Keratinocyte (primary cell): ENCODE measurements around the gene SP6. TPM values are rescaled to one million over a fixed set of nuclear protein-coding genes. Genes with fewer than 3 reads are reported as not detected.
A peak's percentile ranks its signal among the peaks of the same experiment; 100 is the strongest.

Experiments used
- DNase-seq: peaks from one replicate; pipeline ENCODE4 v3.0.0-alpha.2; 2011; ENCODE audit warnings: low read depth, missing footprints, low spot score
- FAIRE-seq: peaks from 2 replicates; lab custom pipeline; 2011; peaks lifted over from hg19 to GRCh38; lab: Jason Lieb, UNC
- H2AFZ ChIP-seq: 2 replicates; pipeline ENCODE4 v1.6.0; 2012; ENCODE audit warnings: low read length, control low read depth, inconsistent platforms; ENCODE audit not compliant: control insufficient read depth
- H3K27ac ChIP-seq: 2 replicates; pipeline ENCODE4 v1.5.1; 2011; ENCODE audit warnings: low read length; ENCODE audit not compliant: control insufficient read depth, insufficient read depth
- H3K27me3 ChIP-seq: 3 replicates; pipeline ENCODE4 v1.6.0; 2011; ENCODE audit warnings: low read length; ENCODE audit not compliant: control insufficient read depth, insufficient read depth; ENCODE audit errors: extremely low read depth
- H3K36me3 ChIP-seq, 2 experiments: 2 replicates in 1 of 2; 3 replicates in 1 of 2; pipeline ENCODE4 v1.5.1; 2011; ENCODE audit warnings: low read length in 2 of 2, mild to moderate bottlenecking in 1 of 2; ENCODE audit not compliant: control insufficient read depth in 2 of 2, insufficient read depth in 2 of 2; ENCODE audit errors: extremely low read depth in 1 of 2
- H3K4me1 ChIP-seq: 3 replicates; pipeline ENCODE4 v1.5.1; 2011; ENCODE audit warnings: low read length; ENCODE audit not compliant: control insufficient read depth, insufficient read depth; ENCODE audit errors: extremely low read depth
- H3K4me2 ChIP-seq: 3 replicates; pipeline ENCODE4 v1.6.0; 2011; ENCODE audit warnings: low read depth, low read length; ENCODE audit not compliant: control insufficient read depth, insufficient read depth; ENCODE audit errors: extremely low read depth
- H3K4me3 ChIP-seq, 3 experiments: fragments of 200-600 bp in 1 of 3; sonication (generic) in 1 of 3; 2 replicates in 2 of 3; 3 replicates in 1 of 3; pipeline ENCODE4 v1.5.1; 2011 to 2016; ENCODE audit warnings: low read length in 3 of 3, mild to moderate bottlenecking in 3 of 3, control low read depth in 2 of 3, inconsistent platforms in 1 of 3, low read depth in 1 of 3, mixed read lengths in 1 of 3, mixed run types in 1 of 3, moderate library complexity in 1 of 3; ENCODE audit not compliant: control insufficient read depth in 2 of 3, insufficient read depth in 2 of 3; ENCODE audit errors: extremely low read depth in 1 of 3
- H3K79me2 ChIP-seq: 2 replicates; pipeline ENCODE4 v1.6.0; 2012; ENCODE audit warnings: low read length; ENCODE audit not compliant: control insufficient read depth, insufficient read depth
- H3K9ac ChIP-seq: 3 replicates; pipeline ENCODE4 v1.6.0; 2011; ENCODE audit warnings: low read length; ENCODE audit not compliant: control insufficient read depth, insufficient read depth; ENCODE audit errors: extremely low read depth
- H3K9me1 ChIP-seq: 3 replicates; pipeline ENCODE4 v1.6.0; 2011; ENCODE audit warnings: low read length; ENCODE audit not compliant: control insufficient read depth, insufficient read depth; ENCODE audit errors: extremely low read depth
- H3K9me3 ChIP-seq: 2 replicates; pipeline ENCODE4 v1.5.1; 2012; ENCODE audit warnings: low read depth, low read length; ENCODE audit not compliant: control insufficient read depth
- H4K20me1 ChIP-seq: 3 replicates; pipeline ENCODE4 v1.6.0; 2011; ENCODE audit warnings: low read length; ENCODE audit not compliant: control insufficient read depth, insufficient read depth; ENCODE audit errors: extremely low read depth
- CTCF ChIP-seq, 3 experiments: IDR thresholded peaks in 1 of 3; conservative IDR thresholded peaks in 1 of 3; optimal IDR thresholded peaks in 1 of 3; 2 replicates in 2 of 3; 3 replicates in 1 of 3; pipeline versions ENCODE3 to v1.5.1; 2011; ENCODE audit warnings: low read length in 3 of 3, mild to moderate bottlenecking in 3 of 3, moderate library complexity in 2 of 3, control low read depth in 1 of 3, inconsistent platforms in 1 of 3; ENCODE audit not compliant: insufficient read depth in 2 of 3; ENCODE audit errors: extremely low read depth in 1 of 3
- EZH2 ChIP-seq: IDR thresholded peaks from one replicate; pipeline ENCODE4 v1.6.1; 2012; ENCODE audit warnings: inconsistent platforms, mild to moderate bottlenecking, low read length, moderate library complexity
- dilution Hi-C: fragments of 300-500 bp; cut with MboI; formaldehyde crosslinking; loops from one replicate; pipeline ENCODE4 v1.7.0; 2020; ENCODE audit warnings: low sequenced_read_pairs; ENCODE audit not compliant: extremely low pct_ligation_motif_present
- polyA plus RNA-seq, 5 experiments: library from polyadenylated mRNA; depleted of rRNA in 3 of 5; stranded (reverse) in 3 of 5; stranded (forward) in 1 of 5; unstranded in 1 of 5; fragments of >200 nt; gene quantifications; 1 replicate in 1 of 5; 2 replicates in 3 of 5; 3 replicates in 1 of 5; pipeline versions ENCODE4 v1.2.1 to v1.2.3, GENCODE V29; 2011 to 2012; ENCODE audit warnings: missing spikeins in 2 of 5, low read depth in 1 of 5, low replicate concordance in 1 of 5

The SP6 gene
- polyA plus RNA-seq, 1 donor (not counting 4 experiments of a cell fraction or from before 2014, with no cell fraction given): 2.0 TPM

DNA sequence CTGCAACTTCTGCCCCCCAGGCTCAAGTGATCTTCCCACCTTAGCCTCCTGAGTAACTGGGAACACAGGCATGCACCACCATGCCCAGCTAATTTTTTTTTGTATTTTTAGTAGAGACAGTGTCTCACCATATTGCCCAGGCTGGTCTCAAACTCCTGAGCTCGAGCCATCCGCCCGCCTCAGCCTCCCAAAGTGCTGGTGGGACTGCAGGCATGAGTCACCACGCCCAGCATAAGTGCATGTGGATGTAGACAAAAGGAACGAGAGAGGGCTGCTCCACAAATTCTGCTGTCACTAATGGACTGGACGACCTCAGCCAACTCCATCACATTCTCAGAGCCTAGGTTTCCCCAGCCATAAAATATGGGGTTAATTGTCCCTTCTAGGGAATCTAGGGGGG is 37.3 kb upstream of the SP6 start:
- no peak overlapping the region for H3K4me3 ChIP-seq
- H3K9me3 ChIP-seq: no peaks in the 10 kb centered on the region
- dilution Hi-C loops: no loop called here
- no peaks in the 10 kb centered on the region for H3K79me2 ChIP-seq
- FAIRE-seq: no peak
- H3K4me1 ChIP-seq: peaks cover 10% of the 10 kb centered on the region
- H3K27ac ChIP-seq: no peak overlapping the region
- H3K4me2 ChIP-seq: no peak overlapping the region
- H3K27me3 ChIP-seq: no peaks in the 10 kb centered on the region
- H3K36me3 ChIP-seq: no peaks in the 10 kb centered on the region
- H3K9me1 ChIP-seq: no peaks in the 10 kb centered on the region
- H4K20me1 ChIP-seq: no peaks in the 10 kb centered on the region
- H3K9ac ChIP-seq: no peak overlapping the region
- H2AFZ ChIP-seq: no peak overlapping the region
- DNase-seq: no peak
- TF ChIP-seq CTCF (optimal IDR thresholded peaks at IDR 0.05 in 1 of 3, IDR thresholded peaks at IDR 0.05 in 1 of 3, conservative IDR thresholded peaks at IDR 0.05 in 1 of 3; ENCODE audit: extremely low read depth in 1 of 3, insufficient read depth in 2 of 3, low read length in 3 of 3): no peak
- no peak for TF ChIP-seq EZH2

DNA sequence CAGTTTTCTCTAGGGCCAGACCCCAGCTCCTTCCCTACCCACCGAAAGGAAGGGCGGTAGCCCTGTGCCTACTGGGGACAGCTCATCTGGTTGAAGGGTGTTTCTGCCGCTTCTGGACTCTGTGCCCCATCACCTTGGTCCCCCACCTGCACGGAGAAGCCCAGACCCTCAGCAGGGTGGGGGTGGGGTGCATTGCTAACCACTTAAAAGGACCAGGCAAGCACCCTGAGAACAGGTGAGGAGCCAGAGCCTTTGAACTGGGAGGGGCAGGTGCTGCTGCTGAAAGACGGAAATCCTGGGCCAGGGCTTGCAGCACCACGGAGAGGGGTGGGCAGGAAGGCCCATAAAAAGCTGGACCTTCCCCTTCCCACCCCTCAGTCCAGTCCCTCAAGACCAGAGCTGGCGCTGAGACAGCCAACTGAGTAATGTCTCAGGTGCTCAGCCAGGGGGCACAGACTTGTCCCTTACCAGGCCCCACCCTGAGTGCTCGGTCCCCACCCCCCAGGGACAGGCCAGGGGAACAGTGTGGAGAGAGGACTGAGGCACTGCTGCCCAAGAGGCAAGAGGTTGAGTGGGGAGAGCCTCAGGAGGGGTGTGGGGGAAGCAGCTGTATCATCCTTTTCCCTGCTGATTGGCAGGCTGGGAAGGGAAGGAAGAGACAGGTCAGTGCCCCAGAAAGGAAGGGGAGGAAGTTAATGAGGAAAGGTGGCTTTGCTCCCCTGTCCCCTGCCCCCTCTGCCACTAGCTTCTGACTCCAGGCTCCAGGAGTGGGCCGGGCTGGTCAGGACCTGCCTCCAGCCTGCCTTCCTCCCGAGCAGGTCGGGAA is 34.2 kb upstream of the SP6 start:
- no peaks in the 10 kb centered on the region for H4K20me1 ChIP-seq
- H2AFZ ChIP-seq: peak overlapping the region; percentile 29
- no peak for FAIRE-seq
- no peaks in the 10 kb centered on the region for H3K79me2 ChIP-seq
- dilution Hi-C loops: no loop called here
- no peaks in the 10 kb centered on the region for H3K27me3 ChIP-seq
- peaks cover 13% of the 10 kb centered on the region for H3K4me1 ChIP-seq
- H3K4me3 ChIP-seq: no peak overlapping the region
- DNase-seq: no peak
- H3K9me3 ChIP-seq: no peaks in the 10 kb centered on the region
- H3K27ac ChIP-seq: no peak overlapping the region
- no peaks in the 10 kb centered on the region for H3K36me3 ChIP-seq
- TF ChIP-seq CTCF (optimal IDR thresholded peaks at IDR 0.05 in 1 of 3, IDR thresholded peaks at IDR 0.05 in 1 of 3, conservative IDR thresholded peaks at IDR 0.05 in 1 of 3; ENCODE audit: extremely low read depth in 1 of 3, insufficient read depth in 2 of 3, low read length in 3 of 3): no peak
- TF ChIP-seq EZH2: no peak
- no peaks in the 10 kb centered on the region for H3K9me1 ChIP-seq
- H3K9ac ChIP-seq: no peak overlapping the region
- no peak overlapping the region for H3K4me2 ChIP-seq
